Measurements from ENCODE around the gene PKP1.

PKP1 gene

GRCh38 chr1:201354901-201355295 lies 71.6 kb downstream of the PKP1 start:
- DNase-seq = no peak

- DNase-seq = no peak
These were observed 72.2 kb downstream of the PKP1 start for GRCh38 chr1:201355471-201355870.

- no peak for DNase-seq
These were observed 72.9 kb downstream of the PKP1 start for GRCh38 chr1:201356236-201356635.

- DNase-seq = no peak
These were observed 73.4 kb downstream of the PKP1 start for GRCh38 chr1:201356701-201357100.

- DNase-seq = no peak
These were observed 73.9 kb downstream of the PKP1 start for GRCh38 chr1:201357211-201357610.

- DNase-seq = no peak
These were observed 74.5 kb downstream of the PKP1 start for GRCh38 chr1:201357636-201358348.

- DNase-seq = no peak
These were observed 75.3 kb downstream of the PKP1 start for GRCh38 chr1:201358596-201358995.

GRCh38 chr1:201359031-201359872 lies 75.9 kb downstream of the PKP1 start:
- DNase-seq = no peak

- DNase-seq = no peak
These were observed 76.5 kb downstream of the PKP1 start for GRCh38 chr1:201359873-201360210.

- DNase-seq = no peak
These were observed 77.2 kb downstream of the PKP1 start for GRCh38 chr1:201360486-201360885.

GRCh38 chr1:201360901-201361651 lies 77.8 kb downstream of the PKP1 start:
- DNase-seq = no peak

GRCh38 chr1:201361652-201362504 lies 78.6 kb downstream of the PKP1 start:
- DNase-seq = peak; percentile 60

- no peak for DNase-seq
These were observed 79.6 kb downstream of the PKP1 start for GRCh38 chr1:201362906-201363305.

- DNase-seq = no peak
These were observed 80.2 kb downstream of the PKP1 start for GRCh38 chr1:201363467-201363866.

GRCh38 chr1:201364808-201365105 lies 81.5 kb downstream of the PKP1 start:
- DNase-seq = no peak

- no peak for DNase-seq
These were observed 81.9 kb downstream of the PKP1 start for GRCh38 chr1:201365251-201365650.

GRCh38 chr1:201366696-201367095 lies 83.4 kb downstream of the PKP1 start:
- no peak for DNase-seq

GRCh38 chr1:201369209-201369608 lies 85.9 kb downstream of the PKP1 start:
- DNase-seq = no peak

- no peak for DNase-seq
These were observed 87.2 kb downstream of the PKP1 start for GRCh38 chr1:201370500-201370899.

- DNase-seq = no peak
These were observed 88.0 kb downstream of the PKP1 start for GRCh38 chr1:201371276-201371675.

GRCh38 chr1:201371792-201372191 lies 88.5 kb downstream of the PKP1 start:
- no peak for DNase-seq

- no peak for DNase-seq
These were observed 91.1 kb downstream of the PKP1 start for GRCh38 chr1:201374364-201374763.

- DNase-seq = no peak
These were observed 91.9 kb downstream of the PKP1 start for GRCh38 chr1:201375169-201375568.

Data from hematopoietic multipotent progenitor cell treated with erythropoietin and hydrocortisone succinate and interleukin-3 and kit ligand, for 6 days (in vitro differentiated cells).